ENCODE measurements around the gene BICD1.

BICD1 gene

DNA sequence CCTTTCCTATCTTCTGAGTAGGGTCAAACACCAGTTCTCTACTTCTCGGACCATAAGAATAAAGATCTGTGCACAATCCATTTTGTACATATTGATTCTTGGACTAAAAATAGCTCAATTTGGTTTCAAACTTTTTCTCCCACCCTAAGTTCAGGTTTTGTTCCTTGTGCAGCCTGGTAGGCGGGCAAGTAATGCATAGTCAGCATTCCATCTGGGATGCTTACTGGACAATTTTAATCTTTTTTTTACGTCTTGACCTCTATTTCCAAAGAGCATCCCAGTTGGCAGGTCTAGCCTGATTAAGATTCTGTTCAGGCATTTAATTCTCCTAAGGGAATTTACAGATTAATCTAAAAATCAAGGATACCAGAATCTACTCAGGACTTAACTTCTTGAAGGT is 126.9 kb downstream of the BICD1 start:
- in situ Hi-C loops (cut with MboI; ENCODE audit: low sequenced_read_pairs) = no loop called here

GRCh38 chr12:32235251-32235650 is 128.6 kb downstream of the BICD1 start:
- in situ Hi-C loops (cut with MboI; ENCODE audit: low sequenced_read_pairs) = no loop called here

GRCh38 chr12:32240162-32240561 is 133.5 kb downstream of the BICD1 start:
- in situ Hi-C loops (cut with MboI; ENCODE audit: low sequenced_read_pairs) = no loop called here

DNA sequence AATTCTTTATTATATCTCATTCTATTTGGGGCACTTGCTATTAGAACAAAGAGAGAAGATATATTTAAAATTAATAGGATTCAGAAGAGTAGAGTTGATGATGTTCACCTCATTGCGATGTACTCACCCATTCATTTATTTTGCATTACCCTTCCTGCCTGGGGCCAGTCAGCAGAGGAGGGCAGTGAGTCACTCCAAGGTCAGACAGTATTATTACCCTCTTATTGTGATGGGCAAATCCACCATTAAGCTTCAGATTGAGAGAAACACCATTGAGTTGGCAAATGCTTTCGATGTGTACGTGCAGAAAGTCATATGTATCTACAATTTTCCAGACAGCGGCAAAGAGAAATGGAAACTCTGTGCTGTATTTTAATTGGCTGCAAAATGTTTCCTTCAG is 134.2 kb downstream of the BICD1 start:
- in situ Hi-C loops (cut with MboI; ENCODE audit: low sequenced_read_pairs) = no loop called here

- in situ Hi-C loops (cut with MboI; ENCODE audit: low sequenced_read_pairs) = no loop called here
Measured at GRCh38 chr12:32242641-32243040, 136.0 kb downstream of the BICD1 start.

DNA sequence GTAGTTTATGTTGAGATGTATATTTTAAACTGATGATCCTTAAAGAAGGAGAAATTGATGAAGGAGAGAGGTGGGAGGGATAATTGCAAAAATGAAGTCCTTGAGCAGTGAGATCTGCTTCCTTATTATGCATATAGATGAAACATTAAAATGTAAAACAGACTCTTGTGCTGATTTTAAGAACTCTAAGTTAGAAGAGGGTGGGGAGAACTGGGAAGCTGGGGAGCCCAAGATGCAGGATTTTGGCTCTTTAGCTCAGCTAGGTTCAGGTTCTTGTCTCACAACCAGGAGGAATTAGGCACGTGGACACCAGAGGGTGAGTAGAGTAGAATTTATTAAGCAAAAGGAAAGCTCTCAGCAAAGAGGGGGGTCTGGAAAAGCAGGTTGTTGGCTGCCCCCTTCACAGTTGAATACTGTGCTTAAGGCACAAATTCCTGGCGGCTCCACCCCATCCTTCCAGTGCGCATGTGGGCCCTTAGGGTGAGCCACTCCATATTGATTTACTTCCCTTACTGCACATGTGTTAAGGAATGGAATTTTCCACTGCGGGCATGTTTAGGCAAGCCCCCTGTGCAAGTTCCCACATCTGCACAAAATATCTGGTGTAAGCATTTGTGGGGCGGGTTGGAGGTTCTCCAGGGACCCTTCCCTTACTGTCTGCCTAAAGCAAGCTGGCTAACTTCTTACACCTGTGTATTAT is 141.9 kb downstream of the BICD1 start:
- in situ Hi-C loops (cut with MboI; ENCODE audit: low sequenced_read_pairs) = no loop called here

DNA sequence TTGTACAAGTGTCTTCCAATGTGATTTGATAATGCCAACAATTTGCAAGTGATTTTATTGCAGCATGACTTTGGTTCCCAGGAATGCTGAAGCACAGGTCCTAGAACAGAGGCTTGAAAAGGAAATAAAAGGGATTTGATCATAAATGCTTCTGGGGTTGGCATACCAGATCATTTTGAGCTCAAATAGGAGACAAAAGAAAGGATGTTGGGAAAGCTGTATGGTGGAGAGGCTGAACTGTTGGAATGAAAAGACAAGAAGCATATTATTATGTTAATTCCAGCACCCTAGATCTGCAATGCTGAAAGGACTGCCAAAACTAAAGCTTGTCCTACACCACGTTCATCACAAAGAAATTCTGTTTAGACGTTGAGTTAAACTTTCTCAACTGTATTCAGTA is 143.1 kb downstream of the BICD1 start:
- in situ Hi-C loops (cut with MboI; ENCODE audit: low sequenced_read_pairs) = no loop called here

GRCh38 chr12:32252199-32253073 is 145.8 kb downstream of the BICD1 start:
- in situ Hi-C loops (cut with MboI; ENCODE audit: low sequenced_read_pairs) = no loop called here

- in situ Hi-C loops (cut with MboI; ENCODE audit: low sequenced_read_pairs) = no loop called here
Measured at GRCh38 chr12:32253154-32253790, 146.6 kb downstream of the BICD1 start.

- in situ Hi-C loops (cut with MboI; ENCODE audit: low sequenced_read_pairs) = no loop called here
Measured at GRCh38 chr12:32254260-32254956, 147.8 kb downstream of the BICD1 start.

- in situ Hi-C loops (cut with MboI; ENCODE audit: low sequenced_read_pairs) = no loop called here
Measured at GRCh38 chr12:32255588-32255987, 148.9 kb downstream of the BICD1 start.

- in situ Hi-C loops (cut with MboI; ENCODE audit: low sequenced_read_pairs) = no loop called here
Measured at GRCh38 chr12:32257695-32258496, 151.2 kb downstream of the BICD1 start.

GRCh38 chr12:32260696-32261095 is 154.0 kb downstream of the BICD1 start:
- in situ Hi-C loops (cut with MboI; ENCODE audit: low sequenced_read_pairs) = no loop called here

GRCh38 chr12:32261638-32262037 is 155.0 kb downstream of the BICD1 start:
- in situ Hi-C loops (cut with MboI; ENCODE audit: low sequenced_read_pairs) = no loop called here

GRCh38 chr12:32264961-32265360 is 158.3 kb downstream of the BICD1 start:
- in situ Hi-C loops (cut with MboI; ENCODE audit: low sequenced_read_pairs) = no loop called here

DNA sequence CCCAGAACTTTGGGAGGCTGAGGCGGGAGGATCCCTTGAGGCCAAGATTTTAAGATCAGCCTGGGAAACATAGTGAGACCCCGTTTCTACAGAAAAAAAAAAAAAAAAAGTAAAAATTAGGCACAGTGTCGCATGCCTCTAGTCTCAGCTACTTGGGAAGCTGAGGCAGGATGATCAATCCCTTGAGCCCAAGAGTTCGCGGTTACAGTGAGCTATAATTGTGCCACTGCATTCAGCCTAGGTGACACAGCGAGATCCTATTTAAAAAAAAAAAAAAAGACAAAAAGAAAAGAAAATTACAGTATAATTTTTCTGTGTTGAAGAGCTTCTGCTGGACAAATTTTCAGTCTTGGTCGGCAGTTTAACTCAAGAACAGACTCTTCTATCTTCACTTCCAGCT is 158.8 kb downstream of the BICD1 start:
- in situ Hi-C loops (cut with MboI; ENCODE audit: low sequenced_read_pairs) = no loop called here

DNA sequence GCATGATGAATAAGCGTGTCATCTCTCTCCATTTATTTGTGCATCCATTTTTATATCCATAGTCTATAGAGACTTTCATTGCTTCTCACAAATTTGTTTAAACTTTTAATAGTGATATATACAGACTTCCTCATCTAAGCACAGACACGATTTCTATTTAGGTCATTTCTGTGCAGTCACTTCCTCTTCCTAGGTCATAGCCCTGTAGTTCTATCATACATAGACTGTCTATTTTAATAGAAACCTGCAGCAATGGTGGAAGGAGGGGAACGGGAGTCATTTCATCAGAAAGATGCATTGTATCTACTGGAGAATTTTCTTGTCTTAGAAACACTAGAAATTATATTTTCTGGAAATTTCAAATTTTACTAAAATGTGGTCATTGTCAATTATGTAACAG is 159.3 kb downstream of the BICD1 start:
- in situ Hi-C loops (cut with MboI; ENCODE audit: low sequenced_read_pairs) = no loop called here

DNA sequence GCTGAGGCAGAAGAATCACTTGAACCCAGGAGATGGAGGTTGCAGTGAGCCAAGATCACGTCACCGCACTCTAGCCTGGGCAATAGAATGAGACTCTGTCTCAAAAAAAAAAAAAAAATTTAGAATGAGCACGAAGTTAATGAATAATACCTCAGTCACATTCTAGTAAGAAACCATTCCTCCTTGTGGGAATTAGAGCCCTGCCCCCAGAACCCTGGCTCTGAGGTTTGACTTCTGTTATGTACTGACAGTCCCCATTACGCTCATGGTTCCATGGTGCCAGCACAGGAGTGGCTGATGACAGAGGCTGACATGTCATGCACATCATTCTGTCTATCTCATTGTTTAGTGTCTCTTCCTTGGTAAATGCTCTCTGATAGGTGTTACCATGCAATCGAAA is 160.1 kb downstream of the BICD1 start:
- in situ Hi-C loops (cut with MboI; ENCODE audit: low sequenced_read_pairs) = no loop called here

DNA sequence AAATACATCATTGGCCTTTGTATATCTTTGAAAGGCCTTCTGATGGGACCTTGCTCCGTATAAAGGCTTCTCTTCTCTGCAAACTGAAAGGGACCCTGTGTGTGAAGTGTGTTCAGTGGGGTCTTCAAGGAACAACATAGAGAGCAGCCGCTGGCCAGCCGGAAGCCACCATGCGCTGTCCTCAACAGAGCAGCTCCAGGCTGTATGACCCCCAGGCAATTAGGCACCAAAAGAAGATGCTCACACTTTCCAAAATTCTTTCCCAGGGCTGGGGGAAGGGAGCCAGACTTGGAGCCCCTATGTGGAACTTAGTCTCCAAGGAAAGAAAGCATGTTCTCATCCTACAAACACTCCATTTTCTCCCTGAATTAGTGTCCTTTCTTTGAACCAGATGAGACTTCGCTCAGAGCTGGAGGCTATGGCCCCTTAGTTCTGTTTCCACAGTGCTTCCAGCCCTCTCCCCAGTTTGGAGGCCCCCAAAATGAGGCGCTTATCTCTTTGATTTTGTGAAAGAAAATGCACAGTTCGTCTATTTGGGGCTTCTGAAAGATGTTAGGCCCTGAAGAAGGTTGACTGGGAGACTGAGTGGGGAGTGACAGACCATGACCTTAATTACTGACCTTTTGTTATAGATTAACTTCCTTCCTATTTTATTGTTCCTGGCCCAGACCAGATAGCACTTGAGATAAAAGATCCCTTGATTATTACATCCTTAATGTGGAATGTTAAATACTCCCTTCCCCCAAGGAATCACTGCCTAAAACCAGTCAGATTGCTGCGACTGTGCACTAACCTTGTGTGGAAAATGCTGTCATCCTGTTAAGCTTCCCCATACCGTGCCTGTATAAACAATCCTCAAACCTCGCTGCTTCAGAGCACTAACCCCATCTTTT is 164.4 kb downstream of the BICD1 start:
- in situ Hi-C loops (cut with MboI; ENCODE audit: low sequenced_read_pairs) = no loop called here

Data from HL-60/S4 (cell line).